BLaER1 treated with 17β-estradiol and CSF1 and Interleukin-3, amounts not matched to agents 10 nM and 100 nM (cell line): ENCODE results near the gene C3orf18.
"Not testable (repeated sequence)": the region's sequence is repeated elsewhere in the genome, so short reads cannot be mapped to it uniquely, and the experiment has no call there.

ENCODE experiments used
- H3K27ac ChIP-seq, 11 experiments: shearing (Covaris generic); formaldehyde crosslinking; 2 replicates each; pipeline ENCODE4 v1.8.1; 2022
- H3K27me3 ChIP-seq, 11 experiments: shearing (Covaris generic); formaldehyde crosslinking; 2 replicates each; pipeline ENCODE4 v1.8.1; 2022
- H3K36me3 ChIP-seq, 11 experiments: shearing (Covaris generic); formaldehyde crosslinking; 2 replicates each; pipeline ENCODE4 v1.8.1; 2022
- H3K4me1 ChIP-seq, 10 experiments: shearing (Covaris generic); formaldehyde crosslinking; 2 replicates each; pipeline ENCODE4 v1.8.1; 2022
- H3K4me2 ChIP-seq, 11 experiments: shearing (Covaris generic); formaldehyde crosslinking; 2 replicates each; pipeline ENCODE4 v1.8.1; 2022
- H3K4me3 ChIP-seq, 10 experiments: shearing (Covaris generic); formaldehyde crosslinking; 2 replicates each; pipeline ENCODE4 v1.8.1; 2022
- H3K9ac ChIP-seq, 11 experiments: shearing (Covaris generic); formaldehyde crosslinking; 2 replicates each; pipeline ENCODE4 v1.8.1; 2022
- H3K9me3 ChIP-seq, 11 experiments: shearing (Covaris generic); formaldehyde crosslinking; replicated peaks in 1 of 11; 2 replicates each; pipeline ENCODE4 v1.8.1; 2022
- H4K20me1 ChIP-seq, 11 experiments: shearing (Covaris generic); formaldehyde crosslinking; 2 replicates each; pipeline ENCODE4 v1.8.1; 2022
- Cebpa-rat ChIP-seq, 11 experiments: shearing (Covaris generic); IDR thresholded peaks; 2 replicates each; pipeline ENCODE4 v1.8.1; 2022

The C3orf18 gene

DNA sequence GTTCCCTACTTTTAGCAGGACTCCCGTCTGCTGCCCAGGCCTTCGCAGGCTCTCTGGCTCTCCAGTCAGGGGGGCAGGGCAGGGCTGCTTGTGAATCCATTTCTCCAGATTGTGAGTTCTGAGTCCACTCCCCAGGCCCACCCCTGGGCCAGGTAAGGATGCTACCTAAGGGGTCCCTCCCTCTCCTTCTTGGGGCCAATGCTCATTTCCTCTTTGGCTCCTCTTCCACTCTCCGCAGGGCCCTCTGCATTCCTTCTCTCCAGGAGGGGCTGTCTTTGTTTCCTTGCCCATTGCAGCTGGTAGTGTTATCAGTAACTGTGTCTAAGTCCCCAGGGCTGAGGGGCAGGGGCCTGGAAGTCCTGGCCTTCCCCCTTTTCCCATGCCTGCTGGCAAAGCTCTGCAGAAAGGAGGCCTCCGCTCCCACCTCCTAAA lies 51.1 kb downstream of the C3orf18 start:
- H4K20me1 ChIP-seq, result peaks cover 0 to 6% (median 0%) of the 10 kb centered on the region in 11 experiments; a peak in 2 of 22 replicates
- peak overlapping the region in 9 of 11 experiments; percentile 44 to 73 (median 65); a peak in 18 of 22 replicates for H3K27ac ChIP-seq
- no peaks in the 10 kb centered on the region for H3K36me3 ChIP-seq
- TF ChIP-seq Cebpa-rat (IDR thresholded peaks at IDR 0.05), result no peak
- H3K9me3 ChIP-seq, result no peaks in the 10 kb centered on the region
- peak overlapping the region in 8 of 10 experiments; percentile 43 to 60 (median 49); a peak in 16 of 20 replicates for H3K4me3 ChIP-seq
- H3K9ac ChIP-seq, result peak overlapping the region in 9 of 11 experiments; percentile 39 to 68 (median 65); a peak in 19 of 22 replicates
- H3K4me2 ChIP-seq, result peak overlapping the region; percentile 66 to 98 (median 95)
- no peaks in the 10 kb centered on the region for H3K27me3 ChIP-seq
- H3K4me1 ChIP-seq, result peaks cover 38 to 95% (median 94%) of the 10 kb centered on the region in 10 experiments

DNA sequence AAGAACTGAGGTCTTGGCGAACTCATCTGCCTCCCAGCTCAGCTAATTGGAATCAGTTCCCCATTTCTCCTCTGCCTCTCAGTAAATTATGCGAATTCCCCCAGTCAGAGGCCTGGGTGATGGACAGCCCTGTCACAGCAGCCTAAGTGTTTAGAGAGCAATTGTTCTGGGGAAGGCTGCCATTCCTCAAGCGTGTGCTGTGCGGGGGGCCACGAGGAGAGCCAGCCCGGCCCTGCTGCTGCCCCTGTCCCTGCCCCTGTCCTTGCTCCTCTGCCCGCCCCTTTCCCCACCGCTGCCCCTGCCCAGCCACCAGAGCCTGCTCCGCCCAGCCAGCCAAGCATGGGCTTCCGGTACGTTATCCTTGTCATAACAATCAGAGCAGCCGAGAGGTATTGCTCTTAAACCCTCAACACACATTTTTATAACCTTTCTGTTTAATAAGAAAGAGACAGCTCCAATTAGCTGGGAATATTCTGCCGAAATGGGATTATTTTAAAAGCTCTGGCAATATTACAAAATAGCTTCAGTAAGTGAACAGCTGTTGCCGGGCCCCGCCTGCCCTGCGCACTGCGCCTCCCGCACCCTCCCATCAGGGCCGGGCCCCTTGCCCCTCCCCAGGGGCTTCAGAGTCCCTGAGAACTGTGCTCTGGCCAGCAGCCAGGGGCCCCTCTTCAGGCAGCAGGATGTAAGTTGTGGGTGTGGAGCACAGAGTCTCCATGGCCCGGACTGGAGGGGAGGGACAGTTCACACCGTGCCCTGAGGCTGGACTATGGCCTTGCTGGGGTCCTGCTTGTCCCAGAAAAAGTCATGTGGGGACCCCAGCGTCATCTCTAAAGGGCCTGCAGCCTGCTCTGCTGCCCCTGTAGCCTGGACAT lies 51.7 kb downstream of the C3orf18 start:
- H3K4me2 ChIP-seq, result peak overlapping the region; percentile 66 to 98 (median 95)
- H3K4me1 ChIP-seq, result peaks cover 31 to 92% (median 89%) of the 10 kb centered on the region in 10 experiments
- H3K9me3 ChIP-seq, result no peaks in the 10 kb centered on the region
- no peak for TF ChIP-seq Cebpa-rat (IDR thresholded peaks at IDR 0.05)
- H3K27me3 ChIP-seq, result no peaks in the 10 kb centered on the region
- H4K20me1 ChIP-seq, result peaks cover 0 to 6% (median 0%) of the 10 kb centered on the region in 11 experiments; a peak in 1 of 22 replicates
- H3K27ac ChIP-seq, result peak overlapping the region in 9 of 11 experiments; percentile 44 to 73 (median 65); a peak in 19 of 22 replicates
- peak overlapping the region in 9 of 11 experiments; percentile 39 to 68 (median 65); a peak in 19 of 22 replicates for H3K9ac ChIP-seq
- no peaks in the 10 kb centered on the region for H3K36me3 ChIP-seq
- H3K4me3 ChIP-seq, result peak overlapping the region in 8 of 10 experiments; percentile 43 to 60 (median 49); a peak in 17 of 20 replicates

DNA sequence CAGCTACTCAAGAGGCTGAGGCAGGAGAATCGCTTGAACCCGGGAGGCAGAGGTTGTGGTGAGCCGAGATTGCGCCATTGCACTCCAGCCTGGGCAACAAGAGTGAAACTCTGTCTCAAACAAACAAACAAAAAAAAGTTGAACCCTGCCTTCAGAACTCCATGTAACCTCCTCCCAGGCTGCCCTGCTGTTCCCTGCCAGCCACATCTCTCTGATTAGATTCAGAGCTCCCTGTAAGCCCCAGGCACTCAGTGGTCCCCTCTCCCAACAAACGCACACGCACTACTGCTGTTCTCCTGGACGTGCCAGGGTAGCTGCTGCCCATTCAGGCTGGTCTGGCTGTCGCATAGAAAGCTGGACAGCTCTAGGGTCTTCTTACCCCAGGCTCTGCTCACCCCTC lies 54.6 kb downstream of the C3orf18 start:
- not testable (repeated sequence) for H3K9me3 ChIP-seq, H3K36me3 ChIP-seq, H4K20me1 ChIP-seq, H3K27me3 ChIP-seq, H3K4me3 ChIP-seq
- Histone ChIP-seq H3K9ac (peak overlapping the region in 1 of 11 experiments; percentile 33; a peak in 1 of 22 replicates), H3K4me2 (peak overlapping the region in 9 of 11 experiments; percentile 87 to 98 (median 95); a peak in 18 of 22 replicates), H3K27ac (0 out of 22 replicates have a peak overlapping the region, but pooled peaks of 1 of the 11 experiments have one; percentile 10), H3K4me1 (peaks cover 28 to 93% (median 85%) of the 10 kb centered on the region in 10 experiments)

DNA sequence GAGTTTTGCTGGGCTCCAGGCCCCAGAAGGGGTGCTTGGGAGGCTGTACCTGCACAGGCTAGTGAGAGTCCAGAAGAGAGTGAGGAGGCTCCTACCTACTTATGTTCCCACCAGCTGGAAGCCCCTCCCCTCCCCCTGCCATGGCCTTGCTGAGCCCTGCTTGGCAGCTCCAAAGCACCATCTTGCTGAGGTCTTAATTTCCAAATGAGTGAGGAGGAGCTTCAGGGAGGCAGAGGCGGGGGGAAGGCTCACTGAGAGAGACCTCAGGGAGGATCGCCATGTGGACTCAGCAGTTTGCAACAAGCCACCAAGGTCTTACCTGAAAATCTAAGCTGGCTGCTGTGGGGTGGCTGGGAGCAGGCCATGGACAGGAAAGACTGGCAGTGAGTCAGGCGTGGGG lies 55.4 kb downstream of the C3orf18 start:
- no peak for TF ChIP-seq Cebpa-rat (IDR thresholded peaks at IDR 0.05)
- Histone ChIP-seq H4K20me1 (peaks cover 0 to 6% (median 0%) of the 10 kb centered on the region in 11 experiments; a peak in 1 of 22 replicates), H3K27me3 (no peaks in the 10 kb centered on the region)

GRCh38 chr3:50510325-50510724 lies 57.2 kb downstream of the C3orf18 start:
- no peaks in the 10 kb centered on the region for H3K36me3 ChIP-seq
- peaks cover 0 to 4% (median 0%) of the 10 kb centered on the region in 11 experiments; a peak in 4 of 22 replicates for H3K27me3 ChIP-seq
- no peak for TF ChIP-seq Cebpa-rat (IDR thresholded peaks at IDR 0.05)
- H3K9me3 ChIP-seq, result no peaks in the 10 kb centered on the region
- H3K4me3 ChIP-seq, result no peak overlapping the region
- H3K4me2 ChIP-seq, result peak overlapping the region in 8 of 11 experiments; percentile 17 to 43 (median 29); a peak in 13 of 22 replicates
- H3K27ac ChIP-seq, result no peak overlapping the region
- H4K20me1 ChIP-seq, result peaks cover 0 to 4% (median 0%) of the 10 kb centered on the region in 11 experiments; a peak in 2 of 22 replicates
- H3K9ac ChIP-seq, result no peak overlapping the region
- peaks cover 11 to 67% (median 60%) of the 10 kb centered on the region in 10 experiments for H3K4me1 ChIP-seq

More for the DNA sequence above, 55.4 kb downstream of the C3orf18 start:
- H3K36me3 ChIP-seq, result no peaks in the 10 kb centered on the region
- H3K4me3 ChIP-seq, result no peak overlapping the region
- H3K27ac ChIP-seq, result no peak overlapping the region
- peaks cover 28 to 85% (median 78%) of the 10 kb centered on the region in 10 experiments for H3K4me1 ChIP-seq
- no peak overlapping the region for H3K9ac ChIP-seq
- peak overlapping the region in 8 of 11 experiments; percentile 3 to 98 (median 95); a peak in 12 of 22 replicates for H3K4me2 ChIP-seq
- H3K9me3 ChIP-seq, result no peaks in the 10 kb centered on the region

DNA sequence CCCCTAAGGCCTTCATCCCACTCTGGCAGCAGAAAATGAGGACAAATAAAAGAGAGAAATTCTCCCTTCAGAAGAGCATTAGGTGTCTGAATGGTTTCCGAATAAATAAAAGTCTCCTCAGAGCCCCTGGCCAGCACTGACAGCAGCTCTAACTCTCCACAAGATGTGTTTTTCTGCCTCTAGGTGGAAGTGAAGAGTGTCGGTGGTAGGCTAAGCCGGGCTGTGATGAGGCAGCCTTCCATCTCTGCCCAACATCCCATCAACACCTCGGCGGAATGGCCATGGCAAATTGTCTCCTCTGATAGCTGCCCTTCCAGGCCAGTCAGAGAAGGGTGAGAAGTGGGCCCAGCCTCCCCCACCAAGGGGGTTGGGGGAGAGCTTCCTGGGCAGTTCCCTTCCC lies 57.8 kb downstream of the C3orf18 start:
- H4K20me1 ChIP-seq, result peaks cover 0 to 10% (median 0%) of the 10 kb centered on the region in 11 experiments; a peak in 1 of 22 replicates
- peaks cover 2 to 10% (median 6%) of the 10 kb centered on the region in 11 experiments for H3K27me3 ChIP-seq
- H3K9ac ChIP-seq, result no peak overlapping the region
- H3K36me3 ChIP-seq, result no peaks in the 10 kb centered on the region
- H3K27ac ChIP-seq, result no peak overlapping the region
- TF ChIP-seq Cebpa-rat (IDR thresholded peaks at IDR 0.05), result no peak
- peak overlapping the region in 7 of 11 experiments; percentile 24 to 44 (median 31); a peak in 7 of 22 replicates for H3K4me2 ChIP-seq
- no peaks in the 10 kb centered on the region for H3K9me3 ChIP-seq
- H3K4me1 ChIP-seq, result peaks cover 5 to 61% (median 55%) of the 10 kb centered on the region in 10 experiments
- H3K4me3 ChIP-seq, result no peak overlapping the region

GRCh38 chr3:50508821-50509220 lies 58.7 kb downstream of the C3orf18 start:
- Histone ChIP-seq H3K4me3 (no peak overlapping the region), H3K27ac (no peak overlapping the region), H3K27me3 (peaks cover 11 to 19% (median 15%) of the 10 kb centered on the region in 11 experiments), H3K9me3 (no peaks in the 10 kb centered on the region), H3K36me3 (no peaks in the 10 kb centered on the region), H3K4me1 (peaks cover 0 to 61% (median 53%) of the 10 kb centered on the region in 10 experiments; a peak in 16 of 20 replicates), H3K9ac (no peak overlapping the region), H4K20me1 (peaks cover 0 to 19% (median 0%) of the 10 kb centered on the region in 11 experiments; a peak in 8 of 22 replicates), H3K4me2 (peak overlapping the region in 8 of 11 experiments; percentile 22 to 69 (median 43); a peak in 15 of 22 replicates)
- TF ChIP-seq Cebpa-rat (IDR thresholded peaks at IDR 0.05), result no peak
